ENCODE results near the gene ADIPOQ. TPM values are rescaled to one million over a fixed set of nuclear protein-coding genes. Genes with fewer than 3 reads are reported as not detected.

ADIPOQ gene
- polyA plus RNA-seq, 1 of the 3 experiments (the other 2 are of a cell fraction), result not detected

- no peak overlapping the region for H3K27ac ChIP-seq (ENCODE audit: low read depth in 2 of 2, low read length in 1 of 2)
- H3K4me3 ChIP-seq (ENCODE audit: low read depth in 2 of 2, low read length in 1 of 2), result no peak overlapping the region
- ChIA-PET CTCF (interaction anchor here (0.8 to 2.4 kb wide), 6 partner anchors 11 to 855 kb away, joined by 3 to 8 read pairs (median 4); partner anchors contain the start of gene EIF4A2), POLR2A (interaction anchor here (0.7 to 1.7 kb wide), 2 partner anchors 9 to 15 kb away, joined by 3 to 11 read pairs; partner anchors contain the start of gene EIF4A2)
- no peaks in the 10 kb centered on the region for H3K4me1 ChIP-seq (ENCODE audit: control insufficient read depth in 1 of 2, insufficient read depth in 2 of 2, low read depth in 1 of 2, low read length in 1 of 2)
- H2AFZ ChIP-seq (ENCODE audit: low read depth), result no peak overlapping the region
- DNase-seq, result no peak
- no peak overlapping the region for H3K4me2 ChIP-seq
- peaks cover 45 to 62% of the 10 kb centered on the region in 2 experiments for H3K36me3 ChIP-seq (replicated peaks in 1 of 2; ENCODE audit: control insufficient read depth in 1 of 2, insufficient read depth in 2 of 2, low read length in 1 of 2)
- no peaks in the 10 kb centered on the region for H3K79me2 ChIP-seq (ENCODE audit: insufficient read depth)
- TF ChIP-seq EZH2phosphoT487 (IDR thresholded peaks at IDR 0.05; ENCODE audit: borderline replicate concordance, low read depth) (no peak), TAF1 (IDR thresholded peaks at IDR 0.05; ENCODE audit: borderline replicate concordance, low read depth, low read length) (no peak), YY1 (IDR thresholded peaks at IDR 0.05; ENCODE audit: low read depth) (no peak), FOXJ3 (CRISPR knock-in tag; IDR thresholded peaks at IDR 0.05) (no peak), GATA2 (CRISPR knock-in tag; IDR thresholded peaks at IDR 0.05) (no peak), CHD2 (IDR thresholded peaks at IDR 0.05; ENCODE audit: low read length, partially characterized antibody) (no peak), TCF12 (IDR thresholded peaks at IDR 0.05) (no peak), NFIC (IDR thresholded peaks at IDR 0.05; ENCODE audit: borderline replicate concordance) (no peak)
- TF ChIP-seq, protein P1, sequence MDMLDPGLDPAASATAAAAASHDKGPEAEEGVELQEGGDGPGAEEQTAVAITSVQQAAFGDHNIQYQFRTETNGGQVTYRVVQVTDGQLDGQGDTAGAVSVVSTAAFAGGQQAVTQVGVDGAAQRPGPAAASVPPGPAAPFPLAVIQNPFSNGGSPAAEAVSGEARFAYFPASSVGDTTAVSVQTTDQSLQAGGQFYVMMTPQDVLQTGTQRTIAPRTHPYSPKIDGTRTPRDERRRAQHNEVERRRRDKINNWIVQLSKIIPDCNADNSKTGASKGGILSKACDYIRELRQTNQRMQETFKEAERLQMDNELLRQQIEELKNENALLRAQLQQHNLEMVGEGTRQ (IDR thresholded peaks at IDR 0.05; ENCODE audit: borderline replicate concordance, low read depth, low read length), result no peak
- TF ChIP-seq, protein P2, sequence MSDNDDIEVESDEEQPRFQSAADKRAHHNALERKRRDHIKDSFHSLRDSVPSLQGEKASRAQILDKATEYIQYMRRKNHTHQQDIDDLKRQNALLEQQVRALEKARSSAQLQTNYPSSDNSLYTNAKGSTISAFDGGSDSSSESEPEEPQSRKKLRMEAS (IDR thresholded peaks at IDR 0.05; ENCODE audit: low read depth), result no peak
- TF ChIP-seq, protein P3, sequence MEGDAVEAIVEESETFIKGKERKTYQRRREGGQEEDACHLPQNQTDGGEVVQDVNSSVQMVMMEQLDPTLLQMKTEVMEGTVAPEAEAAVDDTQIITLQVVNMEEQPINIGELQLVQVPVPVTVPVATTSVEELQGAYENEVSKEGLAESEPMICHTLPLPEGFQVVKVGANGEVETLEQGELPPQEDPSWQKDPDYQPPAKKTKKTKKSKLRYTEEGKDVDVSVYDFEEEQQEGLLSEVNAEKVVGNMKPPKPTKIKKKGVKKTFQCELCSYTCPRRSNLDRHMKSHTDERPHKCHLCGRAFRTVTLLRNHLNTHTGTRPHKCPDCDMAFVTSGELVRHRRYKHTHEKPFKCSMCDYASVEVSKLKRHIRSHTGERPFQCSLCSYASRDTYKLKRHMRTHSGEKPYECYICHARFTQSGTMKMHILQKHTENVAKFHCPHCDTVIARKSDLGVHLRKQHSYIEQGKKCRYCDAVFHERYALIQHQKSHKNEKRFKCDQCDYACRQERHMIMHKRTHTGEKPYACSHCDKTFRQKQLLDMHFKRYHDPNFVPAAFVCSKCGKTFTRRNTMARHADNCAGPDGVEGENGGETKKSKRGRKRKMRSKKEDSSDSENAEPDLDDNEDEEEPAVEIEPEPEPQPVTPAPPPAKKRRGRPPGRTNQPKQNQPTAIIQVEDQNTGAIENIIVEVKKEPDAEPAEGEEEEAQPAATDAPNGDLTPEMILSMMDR (IDR thresholded peaks at IDR 0.05), result no peak
- 64% methylated on average over 3 of the region's 3 CpGs for WGBS (ENCODE audit: low lambda C conversion rate)
- H4K20me1 ChIP-seq (ENCODE audit: insufficient read depth), result no peaks in the 10 kb centered on the region
- H3K9me2 ChIP-seq, result no peaks in the 10 kb centered on the region
- no peaks in the 10 kb centered on the region for H3K9me3 ChIP-seq
- no peak overlapping the region for H3K9ac ChIP-seq
- H3F3A ChIP-seq (replicated peaks; ENCODE audit: insufficient read depth), result peaks cover 9% of the 10 kb centered on the region
- H3K27me3 ChIP-seq (ENCODE audit: insufficient read depth), result no peaks in the 10 kb centered on the region
Observed at GRCh38 chr3:186798239-186798874, 44.2 kb upstream of the ADIPOQ start.

GRCh38 chr3:186800285-186800684 lies 42.2 kb upstream of the ADIPOQ start:
- Histone ChIP-seq H2AFZ (ENCODE audit: low read depth) (no peak overlapping the region), H3F3A (replicated peaks; ENCODE audit: insufficient read depth) (peaks cover 9% of the 10 kb centered on the region), H3K27ac (ENCODE audit: low read depth in 2 of 2, low read length in 1 of 2) (no peak overlapping the region), H4K20me1 (ENCODE audit: insufficient read depth) (no peaks in the 10 kb centered on the region), H3K9me2 (no peaks in the 10 kb centered on the region), H3K4me1 (ENCODE audit: control insufficient read depth in 1 of 2, insufficient read depth in 2 of 2, low read depth in 1 of 2, low read length in 1 of 2) (peaks cover 2 to 4% of the 10 kb centered on the region in 2 experiments; a peak in 3 of 4 replicates), H3K9ac (no peak overlapping the region), H3K4me3 (ENCODE audit: low read depth in 2 of 2, low read length in 1 of 2) (no peak overlapping the region), H3K4me2 (no peak overlapping the region), H3K36me3 (replicated peaks in 1 of 2; ENCODE audit: control insufficient read depth in 1 of 2, insufficient read depth in 2 of 2, low read length in 1 of 2) (peaks cover 39 to 47% of the 10 kb centered on the region in 2 experiments), H3K79me2 (ENCODE audit: insufficient read depth) (peaks cover 6% of the 10 kb centered on the region), H3K9me3 (no peaks in the 10 kb centered on the region), H3K27me3 (ENCODE audit: insufficient read depth) (no peaks in the 10 kb centered on the region)
- CTCF ChIA-PET, result no interaction called here
- WGBS (ENCODE audit: low lambda C conversion rate), result 87% methylated on average over 1 of the region's 1 CpG
- POLR2A ChIA-PET, result no interaction called here
- no peak for TF ChIP-seq NFIC (IDR thresholded peaks at IDR 0.05; ENCODE audit: borderline replicate concordance)
- no peak for TF ChIP-seq TEAD4 (IDR thresholded peaks at IDR 0.05; ENCODE audit: borderline replicate concordance, insufficient read depth)
- no peak for TF ChIP-seq TCF12 (IDR thresholded peaks at IDR 0.05)
- DNase-seq, result no peak
